Panc1 (cell line): ENCODE data around the gene ALG1L2.
"Not testable (repeated sequence)": the region's sequence is repeated elsewhere in the genome, so short reads cannot be mapped to it uniquely, and the experiment has no call there.

ENCODE experiments used
- CTCF ChIP-seq: fragments of 450-650 bp; IDR thresholded peaks from 2 replicates; pipeline ENCODE4 v1.5.1; 2017; ENCODE audit warnings: mild to moderate bottlenecking
- REST ChIP-seq, 2 experiments: IDR thresholded peaks; 2 replicates each; pipeline ENCODE4 v1.6.1; 2011 to 2012; ENCODE audit warnings: low read depth in 2 of 2, control low read depth in 1 of 2, low read length in 1 of 2, mild to moderate bottlenecking in 1 of 2, moderate library complexity in 1 of 2; ENCODE audit not compliant: insufficient read depth in 1 of 2
- TCF7L2 ChIP-seq: IDR thresholded peaks from 2 replicates; pipeline ENCODE4 v1.6.1; 2011; ENCODE audit warnings: mild to moderate bottlenecking, low read depth, low read length, inconsistent platforms

GRCh38 chr3:130095858-130096257 lies 14.2 kb downstream of the ALG1L2 start:
- not testable (repeated sequence) for TF ChIP-seq CTCF; REST (IDR thresholded peaks at IDR 0.05; ENCODE audit: insufficient read depth in 1 of 2, low read depth in 2 of 2, low read length in 1 of 2); TCF7L2
